ENCODE data around the gene NCAPG2. TPM values are rescaled to one million over a fixed set of nuclear protein-coding genes. Genes with fewer than 3 reads are reported as not detected.
"Not testable (repeated sequence)": the region's sequence is repeated elsewhere in the genome, so short reads cannot be mapped to it uniquely, and the experiment has no call there.

NCAPG2 gene
- total and polyA plus RNA-seq, 2 experiments from 2014 or later = 15.6 to 17.3 TPM

- 96 to 98% methylated on average over 3 of the region's 3 CpGs for WGBS, 2 experiments (ENCODE audit: low coverage in 1 of 2, low lambda C conversion rate in 2 of 2, missing lambda C conversion rate in 2 of 2)
- in situ Hi-C loops (cut with MboI) = no loop called here
- H2AFZ ChIP-seq = no peak overlapping the region
Observed at GRCh38 chr7:158698657-158699195, 5.9 kb downstream of the NCAPG2 start.

GRCh38 chr7:158697597-158697996 lies 7.0 kb downstream of the NCAPG2 start:
- H3K27me3 ChIP-seq (replicated peaks; ENCODE audit: insufficient read depth); in situ Hi-C loops (cut with MboI); H3K9me3 ChIP-seq (ENCODE audit: low read depth); H3K4me2 ChIP-seq (ENCODE audit: unreplicated experiment); H3K4me3 ChIP-seq; H3K36me3 ChIP-seq (ENCODE audit: low read depth); DNase-seq; H3K27ac ChIP-seq; H3K9ac ChIP-seq; H3K4me1 ChIP-seq (ENCODE audit: insufficient read depth); H2AFZ ChIP-seq; H3K9me2 ChIP-seq (ENCODE audit: insufficient read depth); H4K20me1 ChIP-seq (ENCODE audit: insufficient read depth); H3F3A ChIP-seq (ENCODE audit: insufficient read depth): not testable (repeated sequence)
- peaks cover 74% of the 10 kb centered on the region for H3K79me2 ChIP-seq (ENCODE audit: insufficient read depth)
- 95 to 96% methylated on average over 2 of the region's 2 CpGs for WGBS, 2 experiments (ENCODE audit: low coverage in 1 of 2, low lambda C conversion rate in 2 of 2, missing lambda C conversion rate in 2 of 2)

More at GRCh38 chr7:158698657-158699195, 5.9 kb downstream of the NCAPG2 start:
- H3K79me2 ChIP-seq (ENCODE audit: insufficient read depth) = peaks cover 85% of the 10 kb centered on the region
- H3K9ac ChIP-seq = no peak overlapping the region
- DNase-seq = no peak
- H4K20me1 ChIP-seq (ENCODE audit: insufficient read depth) = no peaks in the 10 kb centered on the region
- H3K9me2 ChIP-seq (ENCODE audit: insufficient read depth) = no peaks in the 10 kb centered on the region
- H3K4me3 ChIP-seq = no peak overlapping the region
- no peak overlapping the region for H3K4me2 ChIP-seq (ENCODE audit: unreplicated experiment)
- no peaks in the 10 kb centered on the region for H3K9me3 ChIP-seq (ENCODE audit: low read depth)
- no peak overlapping the region for H3K27ac ChIP-seq
- no peaks in the 10 kb centered on the region for H3K27me3 ChIP-seq (replicated peaks; ENCODE audit: insufficient read depth)
- no peak for TF ChIP-seq EZH2 (IDR thresholded peaks at IDR 0.05; ENCODE audit: insufficient read depth, poor library complexity, severe bottlenecking)
- H3K36me3 ChIP-seq (ENCODE audit: low read depth) = no peaks in the 10 kb centered on the region
- peaks cover 12% of the 10 kb centered on the region for H3K4me1 ChIP-seq (ENCODE audit: insufficient read depth)
- H3F3A ChIP-seq (ENCODE audit: insufficient read depth) = no peaks in the 10 kb centered on the region

- Histone ChIP-seq H4K20me1 (ENCODE audit: insufficient read depth) (no peaks in the 10 kb centered on the region), H3K9me3 (ENCODE audit: low read depth) (no peaks in the 10 kb centered on the region), H3K79me2 (ENCODE audit: insufficient read depth) (peaks cover 57% of the 10 kb centered on the region), H3F3A (ENCODE audit: insufficient read depth) (no peaks in the 10 kb centered on the region), H3K9ac (peak overlapping the region; percentile 37), H3K9me2 (ENCODE audit: insufficient read depth) (no peaks in the 10 kb centered on the region), H3K27me3 (replicated peaks; ENCODE audit: insufficient read depth) (no peaks in the 10 kb centered on the region), H3K4me1 (ENCODE audit: insufficient read depth) (peaks cover 8% of the 10 kb centered on the region), H3K27ac (no peak overlapping the region), H3K36me3 (ENCODE audit: low read depth) (no peaks in the 10 kb centered on the region), H2AFZ (peak overlapping the region; percentile 83), H3K4me3 (peak overlapping the region; percentile 33), H3K4me2 (ENCODE audit: unreplicated experiment) (peak overlapping the region; percentile 71)
- no peak for TF ChIP-seq EZH2phosphoT487 (IDR thresholded peaks at IDR 0.05; ENCODE audit: insufficient read depth, low read depth)
- no peak for TF ChIP-seq EZH2 (IDR thresholded peaks at IDR 0.05; ENCODE audit: insufficient read depth, poor library complexity, severe bottlenecking)
- in situ Hi-C loops (cut with MboI) = no loop called here
- peak; percentile 87 for DNase-seq
- WGBS, 2 experiments (ENCODE audit: low coverage in 1 of 2, low lambda C conversion rate in 2 of 2, missing lambda C conversion rate in 2 of 2) = 58 to 63% methylated on average over 10 of the region's 10 CpGs
Observed at GRCh38 chr7:158695726-158696452, 8.7 kb downstream of the NCAPG2 start.

GRCh38 chr7:158695056-158695455 lies 9.5 kb downstream of the NCAPG2 start:
- no peaks in the 10 kb centered on the region for H3K9me3 ChIP-seq (ENCODE audit: low read depth)
- peaks cover 49% of the 10 kb centered on the region for H3K79me2 ChIP-seq (ENCODE audit: insufficient read depth)
- H3K4me3 ChIP-seq = no peak overlapping the region
- no peak for TF ChIP-seq EZH2phosphoT487 (IDR thresholded peaks at IDR 0.05; ENCODE audit: insufficient read depth, low read depth)
- TF ChIP-seq EZH2 (IDR thresholded peaks at IDR 0.05; ENCODE audit: insufficient read depth, poor library complexity, severe bottlenecking) = no peak
- H3K4me1 ChIP-seq (ENCODE audit: insufficient read depth) = peaks cover 8% of the 10 kb centered on the region
- H4K20me1 ChIP-seq (ENCODE audit: insufficient read depth) = no peaks in the 10 kb centered on the region
- no peaks in the 10 kb centered on the region for H3K36me3 ChIP-seq (ENCODE audit: low read depth)
- no peaks in the 10 kb centered on the region for H3K27me3 ChIP-seq (replicated peaks; ENCODE audit: insufficient read depth)
- no peak overlapping the region for H3K27ac ChIP-seq
- H3F3A ChIP-seq (ENCODE audit: insufficient read depth) = no peaks in the 10 kb centered on the region
- no peak overlapping the region for H3K4me2 ChIP-seq (ENCODE audit: unreplicated experiment)
- no peaks in the 10 kb centered on the region for H3K9me2 ChIP-seq (ENCODE audit: insufficient read depth)
- WGBS, 2 experiments (ENCODE audit: low coverage in 1 of 2, low lambda C conversion rate in 2 of 2, missing lambda C conversion rate in 2 of 2) = 65 to 67% methylated on average over 3 of the region's 3 CpGs
- no peak for DNase-seq
- in situ Hi-C loops (cut with MboI) = no loop called here
- H3K9ac ChIP-seq = no peak overlapping the region
- no peak overlapping the region for H2AFZ ChIP-seq
